ENCODE results near the gene MAP3K10.

MAP3K10 gene

GRCh38 chr19:40233811-40234389 is 42.7 kb downstream of the MAP3K10 start:
- no peak for DNase-seq (ENCODE audit: low read depth in 2 of 2)

- DNase-seq (ENCODE audit: low read depth in 2 of 2): no peak
Measured at GRCh38 chr19:40234429-40235237, 43.4 kb downstream of the MAP3K10 start.

- DNase-seq (ENCODE audit: low read depth in 2 of 2): no peak
Measured at GRCh38 chr19:40235238-40236025, 44.2 kb downstream of the MAP3K10 start.

- no peak for DNase-seq (ENCODE audit: low read depth in 2 of 2)
Measured at GRCh38 chr19:40236026-40236355, 44.8 kb downstream of the MAP3K10 start.

GRCh38 chr19:40236366-40236765 is 45.1 kb downstream of the MAP3K10 start:
- DNase-seq (ENCODE audit: low read depth in 2 of 2): no peak

- no peak for DNase-seq (ENCODE audit: low read depth in 2 of 2)
Measured at GRCh38 chr19:40237791-40238190, 46.6 kb downstream of the MAP3K10 start.

GRCh38 chr19:40238775-40239174 is 47.5 kb downstream of the MAP3K10 start:
- DNase-seq (ENCODE audit: low read depth in 2 of 2): no peak

- no peak for DNase-seq (ENCODE audit: low read depth in 2 of 2)
Measured at GRCh38 chr19:40239415-40240226, 48.4 kb downstream of the MAP3K10 start.

GRCh38 chr19:40240332-40240731 is 49.1 kb downstream of the MAP3K10 start:
- DNase-seq (ENCODE audit: low read depth in 2 of 2): no peak

- DNase-seq (ENCODE audit: low read depth in 2 of 2): no peak
Measured at GRCh38 chr19:40241125-40241808, 50.0 kb downstream of the MAP3K10 start.

GRCh38 chr19:40241809-40242384 is 50.7 kb downstream of the MAP3K10 start:
- no peak for DNase-seq (ENCODE audit: low read depth in 2 of 2)

- no peak for DNase-seq (ENCODE audit: low read depth in 2 of 2)
Measured at GRCh38 chr19:40242480-40242879, 51.3 kb downstream of the MAP3K10 start.

- no peak for DNase-seq (ENCODE audit: low read depth in 2 of 2)
Measured at GRCh38 chr19:40243181-40243580, 52.0 kb downstream of the MAP3K10 start.

- no peak for DNase-seq (ENCODE audit: low read depth in 2 of 2)
Measured at GRCh38 chr19:40244579-40245317, 53.5 kb downstream of the MAP3K10 start.

- no peak for DNase-seq (ENCODE audit: low read depth in 2 of 2)
Measured at GRCh38 chr19:40245506-40246128, 54.4 kb downstream of the MAP3K10 start.

GRCh38 chr19:40246292-40247073 is 55.3 kb downstream of the MAP3K10 start:
- DNase-seq (ENCODE audit: low read depth in 2 of 2): no peak

- DNase-seq (ENCODE audit: low read depth in 2 of 2): no peak
Measured at GRCh38 chr19:40247178-40247577, 56.0 kb downstream of the MAP3K10 start.

- DNase-seq (ENCODE audit: low read depth in 2 of 2): no peak
Measured at GRCh38 chr19:40247735-40248262, 56.6 kb downstream of the MAP3K10 start.

- no peak for DNase-seq (ENCODE audit: low read depth in 2 of 2)
Measured at GRCh38 chr19:40249201-40249600, 58.0 kb downstream of the MAP3K10 start.

Measured in fibroblast of skin of left quadriceps (primary cell).